K562 (cell line): ENCODE data around the gene IGDCC3. TPM values are rescaled to one million over a fixed set of nuclear protein-coding genes. Genes with fewer than 3 reads are reported as not detected.

Source experiments
- CREBBP ChIP-seq: IDR thresholded peaks from one replicate; pipeline ENCODE4 v1.6.1; 2012; ENCODE audit warnings: low read depth, mild to moderate bottlenecking, control low read depth, inconsistent platforms, low read length
- ELF1 ChIP-seq: fragments of 200-800 bp; sonication (Bioruptor generic); IDR thresholded peaks from 2 replicates; pipeline ENCODE4 v1.6.1; 2016; ENCODE audit warnings: missing genetic modification characterization, missing compliant biosample characterization
- IRF2 ChIP-seq: sonication (generic); formaldehyde crosslinking; IDR thresholded peaks from 2 replicates; pipeline ENCODE4 v1.8.1; 2022; ENCODE audit warnings: mild to moderate bottlenecking, missing genetic modification reagents
- JUND ChIP-seq, 2 experiments: IDR thresholded peaks; 2 replicates in 1 of 2; 3 replicates in 1 of 2; pipeline ENCODE4 v1.6.1; 2011; ENCODE audit warnings: borderline replicate concordance in 2 of 2, low read depth in 2 of 2, low read length in 2 of 2, improper control_type of control experiment in 1 of 2, missing biosample characterization in 1 of 2, missing genetic modification characterization in 1 of 2, missing genetic modification reagents in 1 of 2
- KLF6 ChIP-seq: fragments of 250-450 bp; sonication (Bioruptor Pico); IDR thresholded peaks from 2 replicates; pipeline ENCODE4 v1.4.0; 2020; ENCODE audit warnings: mild to moderate bottlenecking, moderate library complexity, borderline replicate concordance
- MXI1 ChIP-seq: IDR thresholded peaks from 2 replicates; pipeline ENCODE4 v1.6.1; 2011; ENCODE audit warnings: low read depth, mild to moderate bottlenecking, improper control_type of control experiment, low read length
- POLR2B ChIP-seq: fragments of 450-650 bp; IDR thresholded peaks from 2 replicates; pipeline ENCODE4 v1.6.1; 2018; ENCODE audit warnings: low read depth; ENCODE audit not compliant: partially characterized antibody
- TAF9B ChIP-seq: fragments of 450-650 bp; IDR thresholded peaks from 2 replicates; pipeline ENCODE4 v1.6.1; 2018; ENCODE audit warnings: mild to moderate bottlenecking; ENCODE audit not compliant: partially characterized antibody
- YY1 ChIP-seq, 3 experiments: IDR thresholded peaks; 2 replicates each; pipeline ENCODE4 v1.6.1; 2011; ENCODE audit warnings: low read length in 2 of 3, mild to moderate bottlenecking in 2 of 3, moderate library complexity in 2 of 3, borderline replicate concordance in 1 of 3, control low read depth in 1 of 3, low read depth in 1 of 3; ENCODE audit not compliant: insufficient read depth in 3 of 3, insufficient replicate concordance in 2 of 3, control insufficient read depth in 1 of 3, insufficient read length in 1 of 3; ENCODE audit errors: extremely low read depth in 1 of 3
- ZBTB17 ChIP-seq: fragments of 450-650 bp; formaldehyde crosslinking; IDR thresholded peaks from 2 replicates; pipeline ENCODE4 v1.4.0; 2020; ENCODE audit warnings: mild to moderate bottlenecking
- ZNF146 ChIP-seq: IDR thresholded peaks from one replicate; pipeline ENCODE4 v1.6.1; 2018; ENCODE audit warnings: missing compliant biosample characterization; ENCODE audit not compliant: unreplicated experiment
- ZNF212 ChIP-seq: fragments of 450-650 bp; formaldehyde crosslinking; IDR thresholded peaks from 2 replicates; pipeline ENCODE4 v1.4.0; 2020; ENCODE audit warnings: mild to moderate bottlenecking
- ZNF347 ChIP-seq: fragments of 450-650 bp; formaldehyde crosslinking; IDR thresholded peaks from 2 replicates; pipeline ENCODE4 v1.4.0; 2020; ENCODE audit warnings: low read depth, mild to moderate bottlenecking, moderate library complexity
- polyA plus RNA-seq, 8 experiments: library from polyadenylated mRNA; depleted of rRNA in 4 of 8; stranded (reverse) in 5 of 8; unstranded in 3 of 8; fragments of >200 nt; fragmentation: Nextera tagmentation in 2 of 8; fragmentation: Illumina TruSeq in 1 of 8; extraction: Ambion mirVana in 2 of 8; extraction: Trizol in 1 of 8; gene quantifications; 2 replicates each; pipeline versions ENCODE4 v1.2.1 to v1.2.3, GENCODE V29; 2011 to 2014; ENCODE audit warnings: inconsistent platforms in 1 of 8, missing spikeins in 1 of 8
- total RNA-seq, 7 experiments: library from RNA; depleted of rRNA in 6 of 7; stranded (reverse); fragments of >200 nt in 6 of 7; fragmentation: Illumina TruSeq in 2 of 7; extraction: Trizol in 2 of 7; gene quantifications; 2 replicates each; pipeline versions ENCODE4 v1.2.1 to v1.2.3, GENCODE V29; 2011 to 2021; ENCODE audit warnings: low replicate concordance in 1 of 7
- TF ChIP-seq, protein P1 (sequence below): sonication (generic); formaldehyde crosslinking; IDR thresholded peaks from 2 replicates; pipeline ENCODE4 v1.8.1; 2023; ENCODE audit warnings: mild to moderate bottlenecking, missing genetic modification reagents, moderate library complexity
- TF ChIP-seq, protein P2 (sequence below), 2 experiments: fragments of 450-650 bp; formaldehyde crosslinking in 1 of 2; IDR thresholded peaks; 2 replicates each; pipeline versions ENCODE4 v1.4.0 to v1.6.1; 2014 to 2020; ENCODE audit warnings: mild to moderate bottlenecking in 2 of 2, borderline replicate concordance in 1 of 2, low read depth in 1 of 2

The IGDCC3 gene
- total and polyA plus RNA-seq, 9 of the 15 experiments (the other 6 are each of a cell fraction or from before 2014, with no cell fraction given): not detected

DNA sequence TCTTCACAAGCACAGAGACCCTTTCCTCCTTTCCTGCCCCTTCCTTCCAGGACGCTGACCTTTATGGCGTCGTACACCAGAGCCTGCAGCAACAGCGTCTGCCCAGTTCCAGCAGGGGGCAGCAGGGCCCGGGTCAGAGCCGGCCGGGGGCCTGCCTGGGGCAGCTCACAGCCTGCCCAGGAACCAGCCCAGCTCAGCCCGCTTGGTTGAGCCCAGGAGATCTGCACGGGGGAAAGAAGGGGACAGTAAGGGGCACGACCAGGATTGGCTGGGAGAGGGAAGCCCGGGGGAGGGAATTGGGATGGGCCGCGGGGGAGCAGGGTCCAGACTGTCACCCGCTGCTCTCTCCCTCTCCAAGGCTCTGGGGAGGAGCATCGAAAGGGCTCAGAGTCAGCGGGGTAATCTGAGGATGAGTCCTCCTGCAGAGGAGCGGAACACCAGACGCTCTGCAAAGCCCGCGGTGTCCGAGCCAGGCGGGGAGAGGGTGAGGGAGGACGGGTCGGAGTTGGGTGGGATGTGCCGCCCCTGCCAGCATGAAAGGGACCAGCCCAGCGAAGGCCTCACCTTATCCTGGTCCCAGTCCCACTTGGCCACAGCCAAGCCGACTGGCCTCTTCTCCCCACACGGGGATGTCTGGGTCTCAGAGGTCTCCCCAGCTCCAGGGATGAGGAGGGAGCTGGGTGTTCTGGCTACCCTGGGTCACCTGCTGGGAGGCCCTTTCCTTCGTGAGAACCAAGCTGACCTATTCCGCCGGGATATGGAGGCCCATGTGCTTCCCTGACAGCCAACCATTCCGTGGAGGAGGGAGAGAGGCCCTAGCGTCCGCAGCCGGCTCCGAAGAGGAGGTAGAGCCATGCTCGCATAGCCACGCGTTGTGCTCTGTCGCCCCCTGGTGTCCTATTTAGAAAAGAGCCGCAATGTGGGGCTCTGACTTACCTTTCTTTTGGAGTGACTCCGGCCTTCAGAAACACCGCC, 7.4 kb upstream of the IGDCC3 start (continued):
- TF ChIP-seq, protein P1, sequence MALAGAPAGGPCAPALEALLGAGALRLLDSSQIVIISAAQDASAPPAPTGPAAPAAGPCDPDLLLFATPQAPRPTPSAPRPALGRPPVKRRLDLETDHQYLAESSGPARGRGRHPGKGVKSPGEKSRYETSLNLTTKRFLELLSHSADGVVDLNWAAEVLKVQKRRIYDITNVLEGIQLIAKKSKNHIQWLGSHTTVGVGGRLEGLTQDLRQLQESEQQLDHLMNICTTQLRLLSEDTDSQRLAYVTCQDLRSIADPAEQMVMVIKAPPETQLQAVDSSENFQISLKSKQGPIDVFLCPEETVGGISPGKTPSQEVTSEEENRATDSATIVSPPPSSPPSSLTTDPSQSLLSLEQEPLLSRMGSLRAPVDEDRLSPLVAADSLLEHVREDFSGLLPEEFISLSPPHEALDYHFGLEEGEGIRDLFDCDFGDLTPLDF (CRISPR knock-in tag): no peak
- no peak for TF ChIP-seq ZNF212 (CRISPR knock-in tag)
- TF ChIP-seq MXI1: 0 out of 2 replicates have a peak, but pooled peaks have one; percentile 32
- TF ChIP-seq YY1 (IDR thresholded peaks at IDR 0.05; ENCODE audit: borderline replicate concordance in 1 of 3, control insufficient read depth in 1 of 3, extremely low read depth in 1 of 3, insufficient read depth in 3 of 3, insufficient read length in 1 of 3, insufficient replicate concordance in 2 of 3, low read depth in 1 of 3, low read length in 2 of 3): peak in 2 of 3 experiments; percentile 43 to 78
- TF ChIP-seq TAF9B: no peak
- TF ChIP-seq JUND (IDR thresholded peaks at IDR 0.05; ENCODE audit: borderline replicate concordance, low read depth, low read length): peak; percentile 20; the same call in 1 of the 2 replicates
- no peak for TF ChIP-seq JUND (tag; IDR thresholded peaks at IDR 0.05; ENCODE audit: borderline replicate concordance, low read depth, low read length)
- no peak for TF ChIP-seq POLR2B
- no peak for TF ChIP-seq ZNF146 (CRISPR knock-in tag)
- TF ChIP-seq CREBBP: no peak
- TF ChIP-seq ELF1 (tag): no peak
- no peak for TF ChIP-seq ZBTB17 (CRISPR knock-in tag)
- TF ChIP-seq ZNF347 (CRISPR knock-in tag): no peak
- no peak for TF ChIP-seq KLF6 (CRISPR knock-in tag)
- TF ChIP-seq, protein P2, sequence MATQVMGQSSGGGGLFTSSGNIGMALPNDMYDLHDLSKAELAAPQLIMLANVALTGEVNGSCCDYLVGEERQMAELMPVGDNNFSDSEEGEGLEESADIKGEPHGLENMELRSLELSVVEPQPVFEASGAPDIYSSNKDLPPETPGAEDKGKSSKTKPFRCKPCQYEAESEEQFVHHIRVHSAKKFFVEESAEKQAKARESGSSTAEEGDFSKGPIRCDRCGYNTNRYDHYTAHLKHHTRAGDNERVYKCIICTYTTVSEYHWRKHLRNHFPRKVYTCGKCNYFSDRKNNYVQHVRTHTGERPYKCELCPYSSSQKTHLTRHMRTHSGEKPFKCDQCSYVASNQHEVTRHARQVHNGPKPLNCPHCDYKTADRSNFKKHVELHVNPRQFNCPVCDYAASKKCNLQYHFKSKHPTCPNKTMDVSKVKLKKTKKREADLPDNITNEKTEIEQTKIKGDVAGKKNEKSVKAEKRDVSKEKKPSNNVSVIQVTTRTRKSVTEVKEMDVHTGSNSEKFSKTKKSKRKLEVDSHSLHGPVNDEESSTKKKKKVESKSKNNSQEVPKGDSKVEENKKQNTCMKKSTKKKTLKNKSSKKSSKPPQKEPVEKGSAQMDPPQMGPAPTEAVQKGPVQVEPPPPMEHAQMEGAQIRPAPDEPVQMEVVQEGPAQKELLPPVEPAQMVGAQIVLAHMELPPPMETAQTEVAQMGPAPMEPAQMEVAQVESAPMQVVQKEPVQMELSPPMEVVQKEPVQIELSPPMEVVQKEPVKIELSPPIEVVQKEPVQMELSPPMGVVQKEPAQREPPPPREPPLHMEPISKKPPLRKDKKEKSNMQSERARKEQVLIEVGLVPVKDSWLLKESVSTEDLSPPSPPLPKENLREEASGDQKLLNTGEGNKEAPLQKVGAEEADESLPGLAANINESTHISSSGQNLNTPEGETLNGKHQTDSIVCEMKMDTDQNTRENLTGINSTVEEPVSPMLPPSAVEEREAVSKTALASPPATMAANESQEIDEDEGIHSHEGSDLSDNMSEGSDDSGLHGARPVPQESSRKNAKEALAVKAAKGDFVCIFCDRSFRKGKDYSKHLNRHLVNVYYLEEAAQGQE (IDR thresholded peaks at IDR 0.05; ENCODE audit: borderline replicate concordance): peak; percentile 88
- TF ChIP-seq, protein P2 (CRISPR knock-in tag; IDR thresholded peaks at IDR 0.05; ENCODE audit: low read depth): no peak
- TF ChIP-seq IRF2 (CRISPR knock-in tag): no peak
